ENCODE results near the gene DPY19L3. TPM values are rescaled to one million over a fixed set of nuclear protein-coding genes. Genes with fewer than 3 reads are reported as not detected.

DPY19L3 gene
- 29.6 and 36.4 TPM in 2 replicates for total RNA-seq (2012; rRNA removed)
- 33.2 and 36.5 TPM in 2 replicates for polyA plus RNA-seq (2012; rRNA removed)
- 23.2 and 23.4 TPM in 2 replicates for polyA plus RNA-seq (2012; cell fraction: cytosol; rRNA removed)
- polyA plus RNA-seq (2012; cell fraction: nucleus; rRNA removed; ENCODE audit: low replicate concordance) = 125 and 193 TPM in 2 replicates
- percentile 90 among the genes with signal in this experiment for Bru-seq, nascent RNA
- BruChase-seq, experiment 1, labeled RNA remaining after a 6-hour chase = percentile 88 among the genes with signal in this experiment
- BruChase-seq, experiment 2, labeled RNA remaining after a 2-hour chase = percentile 88 among the genes with signal in this experiment
- long read RNA-seq, full-length matches to known transcripts = 15 of 25 reads
- long read RNA-seq, partial matches to known transcripts = 2 of 25 reads
- long read RNA-seq, other reads (novel, unspliced or antisense) = 8 of 25 reads

- Histone ChIP-seq H3K4me2 (ENCODE audit: low read depth, low read length) (peak within 1 kb of the TSS; percentile 89), H3K14ac (replicated peaks; ENCODE audit: low read depth, low read length) (peak within 1 kb of the TSS; percentile 98), H2AFZ (replicated peaks; ENCODE audit: low read length, poor library complexity) (peak within 1 kb of the TSS; percentile 99), H3K4me3 (ENCODE audit: insufficient read depth, low read depth, low read length) (peak within 1 kb of the TSS; percentile 82), H3K4ac (ENCODE audit: low read depth, low read length) (peak within 1 kb of the TSS; percentile 96), H4K5ac (ENCODE audit: low read depth, low read length) (peak within 1 kb of the TSS; percentile 65), H4K91ac (ENCODE audit: insufficient read depth, low read depth, low read length) (peak within 1 kb of the TSS; percentile 90), H2AK9ac (replicated peaks; ENCODE audit: low read depth, low read length, poor library complexity) (peak within 1 kb of the TSS; percentile 99), H2BK15ac (ENCODE audit: low read depth, low read length) (no peak within 1 kb of the TSS), H3K36me3 (ENCODE audit: control insufficient read depth, insufficient read depth, low read length) (peaks cover 5% of the 10 kb centered on the region), H2BK20ac (ENCODE audit: low read depth, low read length) (0 out of 2 replicates have a peak within 1 kb of the TSS, but pooled peaks have one; percentile 9), H3K79me1 (ENCODE audit: low read depth in 1 of 2, low read length in 2 of 2) (peaks cover 27 to 60% of the 10 kb centered on the region in 2 experiments), H3K9me1 (ENCODE audit: insufficient read depth, low read length) (peaks cover 11% of the 10 kb centered on the region), H4K8ac (ENCODE audit: low read depth in 2 of 2, low read length in 2 of 2) (peak within 1 kb of the TSS; percentile 82 to 97), H3K23ac (ENCODE audit: low read depth, low read length) (peak within 1 kb of the TSS; percentile 91), H3K4me1 (ENCODE audit: control insufficient read depth, insufficient read depth, low read length) (peaks cover 6% of the 10 kb centered on the region), H4K20me1 (ENCODE audit: insufficient read depth, low read length) (peaks cover 5% of the 10 kb centered on the region; the same call in 1 of the 2 replicates), H3K9me3 (ENCODE audit: control insufficient read depth, insufficient read depth, low read length) (no peaks in the 10 kb centered on the region), H3K56ac (ENCODE audit: extremely low read depth, insufficient read depth, low read length) (peak within 1 kb of the TSS; percentile 90), H3K27me3 (ENCODE audit: control insufficient read depth, insufficient read depth, low read length) (no peaks in the 10 kb centered on the region), H2BK120ac (ENCODE audit: low read depth, low read length) (peak within 1 kb of the TSS; percentile 72; the same call in 1 of the 2 replicates), H2BK5ac (ENCODE audit: low read depth, low read length, poor library complexity, severe bottlenecking) (peak within 1 kb of the TSS; percentile 97), H3K27ac (ENCODE audit: insufficient read depth, low read length) (peak within 1 kb of the TSS; percentile 96), H2AK5ac (ENCODE audit: low read depth, low read length) (peak within 1 kb of the TSS; percentile 73), H3K18ac (ENCODE audit: low read depth, low read length) (peak within 1 kb of the TSS; percentile 59; the same call in 1 of the 2 replicates), H3K9ac (ENCODE audit: low read depth, low read length) (peak within 1 kb of the TSS; percentile 93)
- ChIA-PET POLR2A (ENCODE audit: unreplicated experiment) (interaction anchor here (0.6 to 1.0 kb wide), 3 partner anchors 17 to 1270 kb away, joined by 3 read pairs; partner anchors contain the start of gene PDCD5), CTCF (interaction anchor here (0.9 kb wide), 1 partner anchor 48 kb away, joined by 6 read pairs; no protein-coding TSS in a partner anchor)
- DNase-seq (peak; percentile 91), ATAC-seq (ENCODE audit: low read depth) (peak; percentile 95)
- 0% methylated on average over 58 of the region's 104 CpGs; no CpG with 5 or more reads in 1 of the 2 experiments for WGBS, 2 experiments (ENCODE audit: extremely low coverage in 2 of 2, insufficient read length in 1 of 2)
- intact Hi-C loops (cut with micrococcal nuclease) = loop anchor here (1.0 to 5.0 kb wide), 3 partner anchors 32 to 1183 kb away; no protein-coding TSS in a partner anchor
- dilution Hi-C loops (cut with HindIII; ENCODE audit: low sequenced_read_pairs, unreplicated experiment) = no loop called here
- no TSS peak for BruUV-seq (replicated peaks)
- in situ Hi-C loops (cut with MboI; ENCODE audit: low sequenced_read_pairs) = no loop called here
- TF ChIP-seq POLR2A (IDR thresholded peaks at IDR 0.05; ENCODE audit: low read depth, low read length) (peak; percentile 93), MAFK (IDR thresholded peaks at IDR 0.05; ENCODE audit: low read depth, low read length) (no peak), MXI1 (IDR thresholded peaks at IDR 0.05; ENCODE audit: borderline replicate concordance, low read depth, low read length) (peak; percentile 67), BHLHE40 (IDR thresholded peaks at IDR 0.05; ENCODE audit: low read depth, low read length) (peak; percentile 100), MAZ (IDR thresholded peaks at IDR 0.05; ENCODE audit: borderline replicate concordance, low read depth, low read length) (peak; percentile 47; the same call in 1 of the 2 replicates), RFX5 (IDR thresholded peaks at IDR 0.05; ENCODE audit: low read depth, low read length) (no peak)
- TF ChIP-seq, protein P1, sequence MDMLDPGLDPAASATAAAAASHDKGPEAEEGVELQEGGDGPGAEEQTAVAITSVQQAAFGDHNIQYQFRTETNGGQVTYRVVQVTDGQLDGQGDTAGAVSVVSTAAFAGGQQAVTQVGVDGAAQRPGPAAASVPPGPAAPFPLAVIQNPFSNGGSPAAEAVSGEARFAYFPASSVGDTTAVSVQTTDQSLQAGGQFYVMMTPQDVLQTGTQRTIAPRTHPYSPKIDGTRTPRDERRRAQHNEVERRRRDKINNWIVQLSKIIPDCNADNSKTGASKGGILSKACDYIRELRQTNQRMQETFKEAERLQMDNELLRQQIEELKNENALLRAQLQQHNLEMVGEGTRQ (IDR thresholded peaks at IDR 0.05; ENCODE audit: low read depth, low read length) = peak; percentile 32; the same call in 1 of the 2 replicates
- TF ChIP-seq, protein P2, sequence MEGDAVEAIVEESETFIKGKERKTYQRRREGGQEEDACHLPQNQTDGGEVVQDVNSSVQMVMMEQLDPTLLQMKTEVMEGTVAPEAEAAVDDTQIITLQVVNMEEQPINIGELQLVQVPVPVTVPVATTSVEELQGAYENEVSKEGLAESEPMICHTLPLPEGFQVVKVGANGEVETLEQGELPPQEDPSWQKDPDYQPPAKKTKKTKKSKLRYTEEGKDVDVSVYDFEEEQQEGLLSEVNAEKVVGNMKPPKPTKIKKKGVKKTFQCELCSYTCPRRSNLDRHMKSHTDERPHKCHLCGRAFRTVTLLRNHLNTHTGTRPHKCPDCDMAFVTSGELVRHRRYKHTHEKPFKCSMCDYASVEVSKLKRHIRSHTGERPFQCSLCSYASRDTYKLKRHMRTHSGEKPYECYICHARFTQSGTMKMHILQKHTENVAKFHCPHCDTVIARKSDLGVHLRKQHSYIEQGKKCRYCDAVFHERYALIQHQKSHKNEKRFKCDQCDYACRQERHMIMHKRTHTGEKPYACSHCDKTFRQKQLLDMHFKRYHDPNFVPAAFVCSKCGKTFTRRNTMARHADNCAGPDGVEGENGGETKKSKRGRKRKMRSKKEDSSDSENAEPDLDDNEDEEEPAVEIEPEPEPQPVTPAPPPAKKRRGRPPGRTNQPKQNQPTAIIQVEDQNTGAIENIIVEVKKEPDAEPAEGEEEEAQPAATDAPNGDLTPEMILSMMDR (conservative IDR thresholded peaks at IDR 0.05; ENCODE audit: low read depth, low read length) = no peak
Observed at GRCh38 chr19:32405431-32406160, at the start of gene DPY19L3. TSS of gene DPY19L3 (plus strand) at chr19:32405770. CDS start at chr19:32408254, 2,484 bp downstream.

Measured in IMR-90 (cell line).